ENCODE data around the gene SST. TPM values are rescaled to one million over a fixed set of nuclear protein-coding genes. Genes with fewer than 3 reads are reported as not detected.

SST gene
- total RNA-seq, 2 experiments from 2014 or later, result not detected

- no peaks in the 10 kb centered on the region for H3K36me3 Mint-ChIP-seq (ENCODE audit: low read depth)
- H3K9me3 ChIP-seq (ENCODE audit: control insufficient read depth in 1 of 2, insufficient read depth in 1 of 2, low read length in 2 of 2), result no peaks in the 10 kb centered on the region
- H3K36me3 ChIP-seq (ENCODE audit: insufficient read depth, low read length), result no peaks in the 10 kb centered on the region
- peaks cover 65% of the 10 kb centered on the region for H3K27me3 Mint-ChIP-seq
- H3K9me3 Mint-ChIP-seq, result no peaks in the 10 kb centered on the region
- H3K4me1 Mint-ChIP-seq (ENCODE audit: low read depth), result no peaks in the 10 kb centered on the region
- H3K27me3 ChIP-seq (ENCODE audit: control insufficient read depth in 1 of 2, insufficient read depth in 2 of 2, low read length in 2 of 2), result peaks cover 5 to 11% of the 10 kb centered on the region in 2 experiments
- H3K4me1 ChIP-seq (ENCODE audit: insufficient read depth, low read length), result no peaks in the 10 kb centered on the region
- ChIA-PET POLR2A (no interaction called here), CTCF (no interaction called here)
- no peak for ATAC-seq (ENCODE audit: poor library complexity)
- H3K27ac ChIP-seq (ENCODE audit: low read depth in 1 of 2, low read length in 2 of 2), result no peak overlapping the region
- no peak overlapping the region for H3K4me3 ChIP-seq (ENCODE audit: low read length)
- intact Hi-C loops (cut with DNase I, micrococcal nuclease), result no loop called here
- DNase-seq, result no peak
- no peak overlapping the region for H3K27ac Mint-ChIP-seq
- no peak for TF ChIP-seq CTCF (IDR thresholded peaks at IDR 0.05)
- no peak overlapping the region for H3K4me3 Mint-ChIP-seq
Observed at GRCh38 chr3:187662848-187663409, 7.3 kb downstream of the SST start.

- CTCF ChIA-PET, result no interaction called here
- no peak for ATAC-seq (ENCODE audit: poor library complexity)
Observed at GRCh38 chr3:187661267-187661666, 8.9 kb downstream of the SST start.

GRCh38 chr3:187651282-187651681, 18.9 kb downstream of the SST start:
- no peak overlapping the region for H3K27ac Mint-ChIP-seq
- Histone ChIP-seq H3K9me3 (ENCODE audit: control insufficient read depth in 1 of 2, insufficient read depth in 1 of 2, low read length in 2 of 2) (no peaks in the 10 kb centered on the region), H3K36me3 (ENCODE audit: insufficient read depth, low read length) (no peaks in the 10 kb centered on the region), H3K27ac (ENCODE audit: low read depth in 1 of 2, low read length in 2 of 2) (no peak overlapping the region), H3K4me1 (ENCODE audit: insufficient read depth, low read length) (no peaks in the 10 kb centered on the region), H3K4me3 (ENCODE audit: low read length) (no peak overlapping the region), H3K27me3 (ENCODE audit: control insufficient read depth in 1 of 2, insufficient read depth in 2 of 2, low read length in 2 of 2) (peaks cover 7 to 19% of the 10 kb centered on the region in 2 experiments)
- no peaks in the 10 kb centered on the region for H3K9me3 Mint-ChIP-seq
- H3K4me1 Mint-ChIP-seq (ENCODE audit: low read depth), result no peaks in the 10 kb centered on the region
- TF ChIP-seq CTCF (IDR thresholded peaks at IDR 0.05), result no peak
- ChIA-PET POLR2A (no interaction called here), CTCF (no interaction called here)
- H3K27me3 Mint-ChIP-seq, result peaks cover 62% of the 10 kb centered on the region
- intact Hi-C loops (cut with DNase I, micrococcal nuclease), result no loop called here
- no peak for DNase-seq
- ATAC-seq (ENCODE audit: poor library complexity), result no peak
- no peaks in the 10 kb centered on the region for H3K36me3 Mint-ChIP-seq (ENCODE audit: low read depth)
- no peak overlapping the region for H3K4me3 Mint-ChIP-seq

More at GRCh38 chr3:187661267-187661666, 8.9 kb downstream of the SST start:
- H3K9me3 ChIP-seq (ENCODE audit: control insufficient read depth in 1 of 2, insufficient read depth in 1 of 2, low read length in 2 of 2), result no peaks in the 10 kb centered on the region
- Mint-ChIP-seq H3K36me3 (ENCODE audit: low read depth) (no peaks in the 10 kb centered on the region), H3K4me3 (no peak overlapping the region), H3K27me3 (peaks cover 53% of the 10 kb centered on the region), H3K9me3 (no peaks in the 10 kb centered on the region), H3K27ac (no peak overlapping the region), H3K4me1 (ENCODE audit: low read depth) (no peaks in the 10 kb centered on the region)
- H3K27me3 ChIP-seq (ENCODE audit: control insufficient read depth in 1 of 2, insufficient read depth in 2 of 2, low read length in 2 of 2), result peaks cover 5 to 8% of the 10 kb centered on the region in 2 experiments
- H3K27ac ChIP-seq (ENCODE audit: low read depth in 1 of 2, low read length in 2 of 2), result no peak overlapping the region
- POLR2A ChIA-PET, result no interaction called here
- intact Hi-C loops (cut with DNase I, micrococcal nuclease), result no loop called here
- no peak for TF ChIP-seq CTCF (IDR thresholded peaks at IDR 0.05)
- DNase-seq, result no peak
- H3K4me1 ChIP-seq (ENCODE audit: insufficient read depth, low read length), result no peaks in the 10 kb centered on the region
- H3K36me3 ChIP-seq (ENCODE audit: insufficient read depth, low read length), result no peaks in the 10 kb centered on the region
- H3K4me3 ChIP-seq (ENCODE audit: low read length), result no peak overlapping the region

Data from CD4-positive, alpha-beta T cell (primary cell).